Activated naive CD4-positive, alpha-beta T cell treated with anti-CD3 and anti-CD28 coated beads for 36 hours (primary cell): ENCODE results near the gene IGSF3. TPM values are rescaled to one million over a fixed set of nuclear protein-coding genes. Genes with fewer than 3 reads are reported as not detected.
"Not testable (repeated sequence)": the region's sequence is repeated elsewhere in the genome, so short reads cannot be mapped to it uniquely, and the experiment has no call there.

Experiments
- CTCF ChIA-PET: fragments of 350-600 bp; sonication (Branson Sonifier 250); formaldehyde crosslinking; loops from one replicate; lab custom pipeline; 2021; ENCODE audit warnings: antibody characterized with exemption; lab: Charles Lee
- DNase-seq: peaks from one replicate; pipeline ENCODE4 v3.0.0-alpha.2; 2020
- H3K27ac Mint-ChIP-seq: one replicate; pipeline ENCODE4 v1.8.0; 2021; ENCODE audit warnings: mild to moderate bottlenecking, mixed read lengths
- H3K27me3 Mint-ChIP-seq: one replicate; pipeline ENCODE4 v1.8.0; 2021; ENCODE audit warnings: low read depth, mixed read lengths
- H3K36me3 Mint-ChIP-seq: one replicate; pipeline ENCODE4 v1.8.0; 2021; ENCODE audit warnings: low read depth, mixed read lengths
- H3K4me1 Mint-ChIP-seq: one replicate; pipeline ENCODE4 v1.8.0; 2021; ENCODE audit warnings: low read depth, mixed read lengths
- H3K4me3 Mint-ChIP-seq: one replicate; pipeline ENCODE4 v1.8.0; 2021; ENCODE audit warnings: mild to moderate bottlenecking, moderate library complexity, mixed read lengths
- H3K9me3 Mint-ChIP-seq: one replicate; pipeline ENCODE4 v1.8.0; 2021; ENCODE audit warnings: mixed read lengths
- intact Hi-C: fragments of 100-400 bp; cut with micrococcal nuclease; formaldehyde crosslinking; loops from one replicate; pipeline ENCODE4 v1.15.1; 2023
- total RNA-seq, 2 experiments: library from RNA; stranded (reverse); gene quantifications; one replicate each; pipeline ENCODE4 v1.2.3, GENCODE V29; 2021

Gene IGSF3
- total RNA-seq, 2 experiments from 2014 or later = 0.81 to 0.96 TPM

- DNase-seq, H3K27me3 Mint-ChIP-seq, H3K9me3 Mint-ChIP-seq, CTCF ChIA-PET, intact Hi-C loops, H3K36me3 Mint-ChIP-seq, H3K27ac Mint-ChIP-seq, H3K4me1 Mint-ChIP-seq, H3K4me3 Mint-ChIP-seq: not testable (repeated sequence)
Observed at GRCh38 chr1:116619106-116619505, 48.4 kb downstream of the IGSF3 start.

- H3K27ac Mint-ChIP-seq, H3K4me3 Mint-ChIP-seq, intact Hi-C loops, H3K4me1 Mint-ChIP-seq, H3K27me3 Mint-ChIP-seq, H3K36me3 Mint-ChIP-seq, DNase-seq, H3K9me3 Mint-ChIP-seq: not testable (repeated sequence)
- CTCF ChIA-PET = interaction anchor here (0.6 kb wide), 1 partner anchor 333 kb away, joined by 5 read pairs; no protein-coding TSS in a partner anchor
Observed at GRCh38 chr1:116617808-116618207, 49.7 kb downstream of the IGSF3 start.

DNA sequence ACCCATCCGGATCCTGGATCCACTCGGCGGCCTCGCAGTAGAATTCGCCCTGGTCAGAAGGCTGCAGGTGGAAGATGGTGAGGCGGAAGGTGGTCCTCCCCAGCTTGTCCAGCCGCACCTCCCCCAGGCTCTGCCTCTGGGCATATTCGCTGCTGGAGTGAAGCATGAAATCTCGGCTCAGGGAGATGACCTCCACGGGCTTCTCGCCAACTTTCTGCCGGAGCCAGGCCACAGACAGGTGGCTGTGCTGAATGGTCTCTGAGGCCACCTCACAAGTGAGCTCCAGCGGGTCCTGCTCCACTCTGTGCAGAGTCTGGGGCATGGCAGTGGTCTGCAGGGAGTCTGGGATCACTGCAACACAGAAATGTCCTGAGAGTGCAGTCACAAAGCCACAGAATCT is 53.7 kb downstream of the IGSF3 start:
- H3K36me3 Mint-ChIP-seq, H3K27ac Mint-ChIP-seq, intact Hi-C loops, H3K9me3 Mint-ChIP-seq, H3K27me3 Mint-ChIP-seq, CTCF ChIA-PET, H3K4me3 Mint-ChIP-seq, DNase-seq: not testable (repeated sequence)
- peaks cover 12% of the 10 kb centered on the region for H3K4me1 Mint-ChIP-seq

DNA sequence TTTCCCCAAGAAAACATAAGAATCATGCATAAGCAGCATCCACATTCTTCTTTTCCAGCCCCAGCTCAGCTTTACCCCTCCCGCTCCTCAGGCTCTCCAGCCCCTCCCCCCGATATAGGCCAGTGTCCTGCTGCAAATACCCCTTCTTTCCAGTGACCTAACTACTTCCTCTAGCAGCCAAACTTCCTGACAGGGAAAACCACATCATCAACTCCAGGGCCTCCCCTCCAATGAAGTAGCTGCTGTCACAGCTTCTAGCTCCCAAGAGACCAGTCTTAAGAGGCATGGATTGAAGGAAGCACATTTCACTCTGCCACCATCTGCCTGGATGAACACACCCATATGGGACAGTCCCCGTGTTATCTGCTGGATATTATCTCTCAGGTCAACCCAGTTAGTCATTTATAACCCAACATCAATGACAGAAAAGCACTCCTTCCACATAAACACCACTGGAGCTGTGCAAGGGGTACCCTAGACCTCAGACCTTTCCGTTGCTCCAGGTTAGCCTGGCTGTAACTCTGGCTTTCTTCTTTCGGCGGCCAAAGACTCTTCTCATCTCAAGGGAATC is 57.6 kb downstream of the IGSF3 start:
- H3K36me3 Mint-ChIP-seq, H3K27ac Mint-ChIP-seq, H3K9me3 Mint-ChIP-seq, intact Hi-C loops, H3K4me3 Mint-ChIP-seq, DNase-seq, H3K27me3 Mint-ChIP-seq: not testable (repeated sequence)
- CTCF ChIA-PET = interaction anchor here (0.6 kb wide), 1 partner anchor 35 kb away, joined by 3 read pairs; no protein-coding TSS in a partner anchor
- H3K4me1 Mint-ChIP-seq = peaks cover 29% of the 10 kb centered on the region

GRCh38 chr1:116608841-116609240 is 58.7 kb downstream of the IGSF3 start:
- CTCF ChIA-PET = interaction anchor here (0.8 to 1.3 kb wide), 2 partner anchors 13 to 64 kb away, joined by 3 to 5 read pairs; no protein-coding TSS in a partner anchor

GRCh38 chr1:116608151-116608550 is 59.4 kb downstream of the IGSF3 start:
- H3K27ac Mint-ChIP-seq, DNase-seq, H3K9me3 Mint-ChIP-seq, H3K27me3 Mint-ChIP-seq, intact Hi-C loops, H3K36me3 Mint-ChIP-seq, H3K4me3 Mint-ChIP-seq: not testable (repeated sequence)
- CTCF ChIA-PET = interaction anchor here (1.3 kb wide), 1 partner anchor 12 kb away, joined by 5 read pairs; no protein-coding TSS in a partner anchor
- H3K4me1 Mint-ChIP-seq = peaks cover 29% of the 10 kb centered on the region

More at GRCh38 chr1:116608841-116609240, 58.7 kb downstream of the IGSF3 start:
- H3K27me3 Mint-ChIP-seq, H3K4me3 Mint-ChIP-seq, DNase-seq, H3K27ac Mint-ChIP-seq, intact Hi-C loops, H3K9me3 Mint-ChIP-seq, H3K36me3 Mint-ChIP-seq: not testable (repeated sequence)
- H3K4me1 Mint-ChIP-seq = peaks cover 29% of the 10 kb centered on the region

DNA sequence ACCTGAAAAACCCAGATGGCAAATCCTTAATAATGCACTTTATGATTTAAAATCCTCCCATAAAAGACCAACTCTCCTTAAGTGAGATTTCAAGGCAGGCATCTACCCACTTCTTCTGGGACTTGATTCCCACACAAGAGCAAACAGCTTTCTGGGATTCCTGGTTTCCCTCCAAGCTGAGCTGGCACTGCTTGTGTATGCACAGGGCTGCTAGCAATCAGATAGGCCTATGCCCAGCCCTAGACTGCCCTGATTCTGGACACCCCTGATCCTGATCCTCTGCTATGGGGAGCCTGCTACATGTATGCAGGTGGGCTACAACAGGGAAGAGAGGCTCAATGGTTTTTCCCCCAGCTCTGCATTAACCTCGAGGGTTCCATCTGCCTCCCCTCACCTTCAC is 60.1 kb downstream of the IGSF3 start:
- intact Hi-C loops, H3K9me3 Mint-ChIP-seq, H3K4me3 Mint-ChIP-seq, DNase-seq, CTCF ChIA-PET, H3K36me3 Mint-ChIP-seq, H3K27ac Mint-ChIP-seq, H3K27me3 Mint-ChIP-seq: not testable (repeated sequence)
- H3K4me1 Mint-ChIP-seq = peaks cover 29% of the 10 kb centered on the region

GRCh38 chr1:116606067-116606466 is 61.5 kb downstream of the IGSF3 start:
- DNase-seq, intact Hi-C loops, H3K27me3 Mint-ChIP-seq, H3K4me3 Mint-ChIP-seq, CTCF ChIA-PET, H3K36me3 Mint-ChIP-seq, H3K9me3 Mint-ChIP-seq, H3K27ac Mint-ChIP-seq: not testable (repeated sequence)
- peaks cover 29% of the 10 kb centered on the region for H3K4me1 Mint-ChIP-seq

DNA sequence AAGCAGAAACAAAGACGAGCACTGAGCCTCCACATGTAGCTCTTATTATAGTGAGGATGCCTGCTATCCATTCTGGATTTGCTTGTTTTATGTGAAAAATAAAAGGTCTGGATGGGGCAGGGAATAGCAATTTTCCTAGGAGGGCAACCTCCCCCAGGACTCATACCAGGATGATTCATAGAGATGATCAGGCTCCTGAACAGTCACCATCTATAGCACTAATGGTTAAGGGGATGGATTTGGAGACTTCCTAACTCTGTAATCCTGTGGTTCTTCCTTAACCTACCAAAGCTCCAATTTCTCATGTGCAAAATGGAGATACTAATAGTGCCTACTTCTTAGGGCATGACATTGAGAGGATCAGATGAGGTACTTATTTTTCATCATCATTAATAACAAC is 62.2 kb downstream of the IGSF3 start:
- intact Hi-C loops = no loop called here
- no peak for DNase-seq
- peaks cover 5% of the 10 kb centered on the region for H3K27me3 Mint-ChIP-seq
- H3K4me3 Mint-ChIP-seq = no peak overlapping the region
- H3K27ac Mint-ChIP-seq = no peak overlapping the region
- H3K9me3 Mint-ChIP-seq = no peaks in the 10 kb centered on the region
- CTCF ChIA-PET = interaction anchor here (1.5 kb wide), 1 partner anchor 9 kb away, joined by 3 read pairs; no protein-coding TSS in a partner anchor
- peaks cover 29% of the 10 kb centered on the region for H3K4me1 Mint-ChIP-seq
- H3K36me3 Mint-ChIP-seq = no peaks in the 10 kb centered on the region

DNA sequence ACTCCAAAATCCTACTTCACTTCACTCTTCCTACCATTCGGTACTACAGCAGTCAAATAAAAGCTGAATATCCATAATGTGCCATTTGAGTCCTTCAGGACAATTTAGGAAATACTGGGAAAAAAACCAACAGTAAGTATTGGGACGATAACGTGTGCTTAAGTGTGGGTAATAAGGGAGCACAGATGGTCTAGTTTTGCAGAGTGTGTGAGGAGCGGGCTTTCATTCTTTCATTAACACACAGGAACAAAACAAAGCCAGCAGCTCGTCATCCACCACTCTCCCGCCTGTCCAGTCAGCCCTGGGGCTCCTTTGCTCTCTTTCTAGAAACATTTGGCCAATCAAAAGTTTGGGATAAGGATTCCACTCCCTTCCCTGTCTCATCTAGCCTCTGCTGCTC is 63.1 kb downstream of the IGSF3 start:
- H3K4me1 Mint-ChIP-seq = peaks cover 20% of the 10 kb centered on the region
- intact Hi-C loops, H3K27ac Mint-ChIP-seq, DNase-seq, H3K36me3 Mint-ChIP-seq, H3K9me3 Mint-ChIP-seq, H3K27me3 Mint-ChIP-seq, H3K4me3 Mint-ChIP-seq: not testable (repeated sequence)
- CTCF ChIA-PET = interaction anchor here (1.5 kb wide), 1 partner anchor 9 kb away, joined by 3 read pairs; no protein-coding TSS in a partner anchor

- peaks cover 15% of the 10 kb centered on the region for H3K4me1 Mint-ChIP-seq
Observed at GRCh38 chr1:116603646-116604045, 63.9 kb downstream of the IGSF3 start.

GRCh38 chr1:116599369-116599768 is 68.2 kb downstream of the IGSF3 start:
- H3K9me3 Mint-ChIP-seq, H3K27ac Mint-ChIP-seq, CTCF ChIA-PET, H3K4me1 Mint-ChIP-seq, H3K27me3 Mint-ChIP-seq, H3K36me3 Mint-ChIP-seq, DNase-seq, H3K4me3 Mint-ChIP-seq: not testable (repeated sequence)
- intact Hi-C loops = loop anchor here (5.0 kb wide), 1 partner anchor 462 kb away; no protein-coding TSS in a partner anchor

More at GRCh38 chr1:116603646-116604045, 63.9 kb downstream of the IGSF3 start:
- DNase-seq, H3K27me3 Mint-ChIP-seq, intact Hi-C loops, H3K9me3 Mint-ChIP-seq, CTCF ChIA-PET, H3K4me3 Mint-ChIP-seq, H3K36me3 Mint-ChIP-seq, H3K27ac Mint-ChIP-seq: not testable (repeated sequence)

GRCh38 chr1:116598420-116599036 is 69.0 kb downstream of the IGSF3 start:
- CTCF ChIA-PET, H3K4me3 Mint-ChIP-seq, H3K4me1 Mint-ChIP-seq, H3K27me3 Mint-ChIP-seq, H3K27ac Mint-ChIP-seq, H3K9me3 Mint-ChIP-seq, DNase-seq, H3K36me3 Mint-ChIP-seq: not testable (repeated sequence)
- intact Hi-C loops = loop anchor here (5.0 kb wide), 1 partner anchor 461 kb away; no protein-coding TSS in a partner anchor
